ENCODE results near the gene TGIF1.

DNA sequence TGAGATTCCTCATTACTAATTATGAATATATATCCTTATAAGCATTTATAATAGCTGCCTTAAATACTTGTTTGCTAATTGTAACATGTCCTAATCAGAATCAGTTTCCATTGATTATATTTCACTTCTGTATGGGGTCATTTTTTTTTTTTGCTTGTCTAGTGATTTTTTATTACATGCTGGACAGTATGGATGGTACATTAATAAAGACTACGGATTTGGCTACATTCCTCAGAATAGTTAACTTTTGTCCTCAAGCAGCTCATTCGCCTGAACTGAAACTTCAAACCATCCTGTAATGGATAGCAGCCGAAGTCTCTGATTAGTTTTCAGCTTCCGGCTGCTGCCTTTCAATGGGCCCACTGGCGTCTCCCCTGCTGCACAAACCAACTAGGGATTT lies 11.7 kb downstream of the TGIF1 start:
- TF ChIP-seq ELF4 (IDR thresholded peaks at IDR 0.05) (no peak), NFRKB (IDR thresholded peaks at IDR 0.05) (no peak), FOXM1 (IDR thresholded peaks at IDR 0.05; ENCODE audit: borderline replicate concordance) (no peak), TARDBP (IDR thresholded peaks at IDR 0.05) (no peak)
- TF ChIP-seq, protein P1, sequence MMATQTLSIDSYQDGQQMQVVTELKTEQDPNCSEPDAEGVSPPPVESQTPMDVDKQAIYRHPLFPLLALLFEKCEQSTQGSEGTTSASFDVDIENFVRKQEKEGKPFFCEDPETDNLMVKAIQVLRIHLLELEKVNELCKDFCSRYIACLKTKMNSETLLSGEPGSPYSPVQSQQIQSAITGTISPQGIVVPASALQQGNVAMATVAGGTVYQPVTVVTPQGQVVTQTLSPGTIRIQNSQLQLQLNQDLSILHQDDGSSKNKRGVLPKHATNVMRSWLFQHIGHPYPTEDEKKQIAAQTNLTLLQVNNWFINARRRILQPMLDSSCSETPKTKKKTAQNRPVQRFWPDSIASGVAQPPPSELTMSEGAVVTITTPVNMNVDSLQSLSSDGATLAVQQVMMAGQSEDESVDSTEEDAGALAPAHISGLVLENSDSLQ (IDR thresholded peaks at IDR 0.05): no peak

Data from HEK293T (cell line).